ENCODE data around the gene UGGT1.

- TF ChIP-seq, protein P1, sequence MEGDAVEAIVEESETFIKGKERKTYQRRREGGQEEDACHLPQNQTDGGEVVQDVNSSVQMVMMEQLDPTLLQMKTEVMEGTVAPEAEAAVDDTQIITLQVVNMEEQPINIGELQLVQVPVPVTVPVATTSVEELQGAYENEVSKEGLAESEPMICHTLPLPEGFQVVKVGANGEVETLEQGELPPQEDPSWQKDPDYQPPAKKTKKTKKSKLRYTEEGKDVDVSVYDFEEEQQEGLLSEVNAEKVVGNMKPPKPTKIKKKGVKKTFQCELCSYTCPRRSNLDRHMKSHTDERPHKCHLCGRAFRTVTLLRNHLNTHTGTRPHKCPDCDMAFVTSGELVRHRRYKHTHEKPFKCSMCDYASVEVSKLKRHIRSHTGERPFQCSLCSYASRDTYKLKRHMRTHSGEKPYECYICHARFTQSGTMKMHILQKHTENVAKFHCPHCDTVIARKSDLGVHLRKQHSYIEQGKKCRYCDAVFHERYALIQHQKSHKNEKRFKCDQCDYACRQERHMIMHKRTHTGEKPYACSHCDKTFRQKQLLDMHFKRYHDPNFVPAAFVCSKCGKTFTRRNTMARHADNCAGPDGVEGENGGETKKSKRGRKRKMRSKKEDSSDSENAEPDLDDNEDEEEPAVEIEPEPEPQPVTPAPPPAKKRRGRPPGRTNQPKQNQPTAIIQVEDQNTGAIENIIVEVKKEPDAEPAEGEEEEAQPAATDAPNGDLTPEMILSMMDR (IDR thresholded peaks at IDR 0.05): no peak
- no peak for TF ChIP-seq POLR2A (IDR thresholded peaks at IDR 0.05)
These were observed 78.5 kb downstream of the UGGT1 start for GRCh38 chr2:128169497-128169896.

Measured in testis (tissue), 2 donors.